ENCODE data around the gene TSPAN8. TPM values are rescaled to one million over a fixed set of nuclear protein-coding genes. Genes with fewer than 3 reads are reported as not detected.

Gene TSPAN8
- polyA plus RNA-seq (2011; rRNA removed), result not detected in 2 replicates
- polyA minus RNA-seq (2011; rRNA and poly(A)+ RNA removed), result not detected in 2 replicates

DNA sequence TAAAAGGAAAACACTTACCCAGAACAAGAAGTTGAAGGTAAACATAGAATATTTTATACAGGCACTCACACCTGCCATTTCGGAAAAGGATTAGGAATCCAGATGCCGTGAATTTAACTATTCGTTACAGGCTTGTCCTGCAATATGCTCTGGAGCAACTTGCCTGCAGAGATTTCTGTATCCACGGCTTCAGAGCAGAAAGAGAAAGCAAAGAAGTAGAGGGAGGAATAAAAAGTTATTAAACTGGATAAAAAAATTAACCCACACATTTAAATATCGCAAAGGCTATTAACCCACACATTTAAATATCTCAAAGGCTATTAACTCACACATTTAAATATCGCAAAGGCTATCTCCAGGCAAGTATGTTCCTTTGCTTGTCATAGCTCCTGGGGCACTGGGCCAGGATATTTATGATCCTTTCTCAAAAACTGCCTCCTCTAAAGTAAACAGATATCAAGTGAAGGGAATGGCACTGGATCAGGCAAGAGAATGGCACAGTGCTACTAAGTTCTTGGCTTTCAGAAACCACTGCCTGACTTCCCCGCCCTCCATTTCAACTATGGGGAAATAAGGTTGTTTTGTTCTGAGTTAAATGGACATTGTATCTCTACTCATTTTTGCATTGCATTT is at the start of gene TSPAN8:
Gene TSPAN8 (minus strand): TSS at position 399 of the 633 bp plus-strand sequence. CDS start 321 bp downstream, at position 78.
- no peak for TF ChIP-seq CTCF (IDR thresholded peaks at IDR 0.05; ENCODE audit: low read depth, low read length)
- H3K27ac ChIP-seq (ENCODE audit: low read depth, low read length), result no peak within 1 kb of the TSS
- DNase-seq (ENCODE audit: low read depth, low spot score), result no peak
- ChIA-PET CTCF (no interaction called here), POLR2A (no interaction called here)
- H3K4me3 ChIP-seq (ENCODE audit: low read depth, low read length), result no peak within 1 kb of the TSS
- H3K9me3 ChIP-seq (ENCODE audit: control insufficient read depth, insufficient read depth, low read length), result no peaks in the 10 kb centered on the region
- H3K27me3 ChIP-seq (ENCODE audit: control insufficient read depth, insufficient read depth, low read length), result no peaks in the 10 kb centered on the region

DNA sequence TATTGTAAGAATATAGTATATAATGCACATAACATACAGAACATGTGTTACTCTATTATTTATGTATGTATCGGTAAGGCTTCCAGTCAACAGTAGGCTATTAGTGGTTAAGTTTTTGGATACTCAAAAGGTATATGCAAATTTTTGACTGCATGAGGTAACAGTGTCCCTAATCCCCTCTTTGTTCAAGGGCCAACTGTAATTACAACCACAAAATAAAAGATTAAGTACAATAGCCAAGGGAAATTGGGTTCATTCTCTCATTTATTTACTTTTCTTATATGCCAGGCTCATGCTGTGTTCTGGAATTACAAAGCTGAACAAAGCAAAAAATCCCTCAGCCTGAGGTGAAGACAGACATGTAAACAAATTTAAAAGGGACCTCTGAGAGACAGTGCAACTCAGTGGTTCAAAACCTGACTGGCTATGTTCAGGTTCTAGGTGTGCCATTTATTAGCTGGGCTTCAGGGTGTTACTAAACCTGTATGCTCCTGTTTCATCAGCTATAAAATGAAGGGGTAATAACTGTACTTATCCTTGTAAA is 43.4 kb upstream of the TSPAN8 start:
- Histone ChIP-seq H3K27me3 (ENCODE audit: control insufficient read depth, insufficient read depth, low read length) (no peaks in the 10 kb centered on the region), H3K9me3 (ENCODE audit: control insufficient read depth, insufficient read depth, low read length) (no peaks in the 10 kb centered on the region), H3K27ac (ENCODE audit: low read depth, low read length) (no peak overlapping the region), H3K4me3 (ENCODE audit: low read depth, low read length) (no peak overlapping the region)
- no peak for TF ChIP-seq CTCF (IDR thresholded peaks at IDR 0.05; ENCODE audit: low read depth, low read length)
- POLR2A ChIA-PET, result no interaction called here
- no peak for DNase-seq (ENCODE audit: low read depth, low spot score)
- CTCF ChIA-PET, result no interaction called here

DNA sequence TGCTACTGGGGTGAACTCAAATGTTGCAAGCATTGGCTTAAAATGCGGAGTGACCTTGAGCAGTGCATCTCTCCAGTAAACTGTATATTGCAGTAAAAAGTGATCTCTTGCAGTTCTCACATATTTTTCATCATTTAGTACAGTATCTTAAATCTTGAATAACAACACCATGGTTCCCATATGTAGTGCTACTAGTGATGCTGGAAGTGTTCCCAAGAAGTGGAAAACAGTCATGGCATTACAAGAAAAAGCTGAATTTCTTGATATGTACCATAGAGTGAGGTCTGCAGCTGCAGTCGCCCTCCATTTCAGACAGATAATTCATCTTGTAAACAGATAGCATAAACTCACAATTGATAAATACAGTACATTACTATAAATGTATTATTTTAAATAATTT is 42.9 kb upstream of the TSPAN8 start:
- no peaks in the 10 kb centered on the region for H3K9me3 ChIP-seq (ENCODE audit: control insufficient read depth, insufficient read depth, low read length)
- no peak overlapping the region for H3K27ac ChIP-seq (ENCODE audit: low read depth, low read length)
- H3K4me3 ChIP-seq (ENCODE audit: low read depth, low read length), result no peak overlapping the region
- no peaks in the 10 kb centered on the region for H3K27me3 ChIP-seq (ENCODE audit: control insufficient read depth, insufficient read depth, low read length)
- no peak for DNase-seq (ENCODE audit: low read depth, low spot score)
- CTCF ChIA-PET, result no interaction called here
- TF ChIP-seq CTCF (IDR thresholded peaks at IDR 0.05; ENCODE audit: low read depth, low read length), result no peak
- POLR2A ChIA-PET, result no interaction called here

- POLR2A ChIA-PET, result no interaction called here
- TF ChIP-seq CTCF (IDR thresholded peaks at IDR 0.05; ENCODE audit: low read depth, low read length), result no peak
- CTCF ChIA-PET, result no interaction called here
- Histone ChIP-seq H3K4me3 (ENCODE audit: low read depth, low read length) (no peak overlapping the region), H3K9me3 (ENCODE audit: control insufficient read depth, insufficient read depth, low read length) (no peaks in the 10 kb centered on the region), H3K27me3 (ENCODE audit: control insufficient read depth, insufficient read depth, low read length) (no peaks in the 10 kb centered on the region), H3K27ac (ENCODE audit: low read depth, low read length) (no peak overlapping the region)
- no peak for DNase-seq (ENCODE audit: low read depth, low spot score)
Measured at GRCh38 chr12:71197460-71197859, 39.7 kb upstream of the TSPAN8 start.

DNA sequence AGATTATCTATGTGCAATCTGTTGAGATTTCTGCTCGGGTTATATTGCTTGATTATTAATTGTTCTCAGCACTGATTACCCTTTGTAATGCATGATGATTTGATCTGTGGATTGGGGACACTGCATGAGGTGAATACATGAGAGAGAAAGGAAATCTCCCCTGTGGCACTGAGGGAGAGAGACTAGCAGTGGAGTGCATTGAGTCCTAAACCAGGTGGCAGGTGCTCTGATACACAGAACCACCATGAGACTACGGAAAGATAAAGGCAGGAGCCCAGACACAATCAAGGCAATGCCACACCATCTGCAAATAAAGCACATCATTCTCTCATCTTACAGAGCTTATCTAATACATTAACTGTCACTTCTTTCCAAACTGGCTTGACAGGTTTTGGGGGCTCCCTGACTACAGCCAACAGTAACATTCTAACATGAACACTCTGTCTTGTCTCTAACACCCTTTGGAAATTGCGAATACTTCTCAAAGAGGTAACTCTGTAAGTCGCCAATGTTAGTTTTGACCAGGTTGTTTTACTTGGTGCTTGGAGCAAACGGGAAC is 37.6 kb upstream of the TSPAN8 start:
- POLR2A ChIA-PET, result no interaction called here
- no peaks in the 10 kb centered on the region for H3K27me3 ChIP-seq (ENCODE audit: control insufficient read depth, insufficient read depth, low read length)
- no peak overlapping the region for H3K4me3 ChIP-seq (ENCODE audit: low read depth, low read length)
- no peak overlapping the region for H3K27ac ChIP-seq (ENCODE audit: low read depth, low read length)
- TF ChIP-seq CTCF (IDR thresholded peaks at IDR 0.05; ENCODE audit: low read depth, low read length), result no peak
- H3K9me3 ChIP-seq (ENCODE audit: control insufficient read depth, insufficient read depth, low read length), result no peaks in the 10 kb centered on the region
- no peak for DNase-seq (ENCODE audit: low read depth, low spot score)
- CTCF ChIA-PET, result no interaction called here

Data from AG04450 (cell line).